NT2/D1 (cell line): ENCODE results near the gene ELMO1.

Experiments used
- DNase-seq: peaks from one replicate; pipeline ENCODE4 v3.0.0-alpha.2; 2011; ENCODE audit warnings: low read depth, low spot score
- H3K27me3 ChIP-seq: 2 replicates; pipeline ENCODE4 v1.6.0; 2011; ENCODE audit warnings: mild to moderate bottlenecking; ENCODE audit not compliant: insufficient read length, insufficient read depth
- H3K36me3 ChIP-seq: 2 replicates; pipeline ENCODE4 v1.6.1; 2011; ENCODE audit warnings: mild to moderate bottlenecking, low read length, mixed read lengths; ENCODE audit not compliant: insufficient read depth, insufficient read length
- H3K4me1 ChIP-seq: 2 replicates; pipeline ENCODE4 v1.5.1; 2011; ENCODE audit not compliant: insufficient read depth, insufficient read length
- H3K4me3 ChIP-seq: 2 replicates; pipeline ENCODE4 v1.5.1; 2011; ENCODE audit warnings: low read depth; ENCODE audit not compliant: insufficient read length
- H3K9ac ChIP-seq: 2 replicates; pipeline ENCODE4 v1.6.0; 2011; ENCODE audit warnings: low read depth; ENCODE audit not compliant: insufficient read length
- H3K9me3 ChIP-seq: 2 replicates; pipeline ENCODE4 v1.5.1; 2011; ENCODE audit warnings: mild to moderate bottlenecking, low read length; ENCODE audit not compliant: insufficient read depth
- SUZ12 ChIP-seq: IDR thresholded peaks from 2 replicates; pipeline ENCODE4 v1.6.1; 2011; ENCODE audit not compliant: insufficient read length, insufficient read depth; ENCODE audit errors: extremely low read depth
- YY1 ChIP-seq: IDR thresholded peaks from 2 replicates; pipeline ENCODE4 v1.6.1; 2011; ENCODE audit not compliant: insufficient read length, insufficient read depth
- ZNF274 ChIP-seq: IDR thresholded peaks from 2 replicates; pipeline ENCODE4 v1.6.1; 2011; ENCODE audit warnings: mild to moderate bottlenecking, low read depth, low read length

ELMO1 gene

GRCh38 chr7:37448636-37449361 is at the start of gene ELMO1:
Gene ELMO1, minus strand, starts transcription at chr7:37448864. Its CDS starts 106,174 bp downstream, at chr7:37342690.
- peak within 1 kb of the TSS; percentile 84 for H3K4me3 ChIP-seq
- peaks cover 22% of the 10 kb centered on the region for H3K27me3 ChIP-seq
- peak; percentile 87 for DNase-seq
- H3K9ac ChIP-seq, result peak within 1 kb of the TSS; percentile 90
- H3K4me1 ChIP-seq, result no peaks in the 10 kb centered on the region
- no peaks in the 10 kb centered on the region for H3K9me3 ChIP-seq
- H3K36me3 ChIP-seq, result no peaks in the 10 kb centered on the region
- no peak for TF ChIP-seq ZNF274
- TF ChIP-seq SUZ12, result no peak
- TF ChIP-seq YY1, result no peak

GRCh38 chr7:37497576-37497975 is 48.9 kb upstream of the ELMO1 start:
- Histone ChIP-seq H3K4me1 (no peaks in the 10 kb centered on the region), H3K36me3 (no peaks in the 10 kb centered on the region), H3K9ac (no peak overlapping the region), H3K27me3 (no peaks in the 10 kb centered on the region), H3K9me3 (0 out of 2 replicates have a peak, but pooled peaks cover under 1% of the 10 kb centered on the region), H3K4me3 (no peak overlapping the region)
- no peak for DNase-seq
- TF ChIP-seq ZNF274, result no peak
- TF ChIP-seq YY1, result no peak
- TF ChIP-seq SUZ12, result no peak

GRCh38 chr7:37495574-37496184 is 47.0 kb upstream of the ELMO1 start:
- DNase-seq, result no peak
- H3K9ac ChIP-seq, result no peak overlapping the region
- no peaks in the 10 kb centered on the region for H3K27me3 ChIP-seq

DNA sequence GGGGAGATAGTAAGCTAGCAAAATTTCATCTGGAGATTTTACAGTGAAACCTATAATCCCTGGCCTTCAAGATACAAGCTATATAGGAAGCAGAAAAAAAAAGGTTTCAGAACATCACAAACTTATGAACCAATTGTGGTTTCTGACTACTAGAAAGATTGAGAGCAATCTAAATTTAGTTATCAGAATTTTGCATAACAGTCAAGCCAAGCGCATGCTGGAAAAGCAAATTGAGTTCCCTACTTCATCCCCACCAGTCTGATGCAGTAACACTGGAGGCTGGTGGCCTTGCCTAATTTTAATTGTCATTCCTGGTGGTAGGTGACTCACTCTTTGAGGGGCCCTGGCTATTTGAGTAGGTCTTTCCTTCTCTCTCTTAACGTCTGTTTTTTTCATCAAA is 46.3 kb upstream of the ELMO1 start:
- Histone ChIP-seq H3K36me3 (no peaks in the 10 kb centered on the region), H3K4me3 (no peak overlapping the region), H3K9ac (no peak overlapping the region), H3K27me3 (no peaks in the 10 kb centered on the region), H3K4me1 (no peaks in the 10 kb centered on the region), H3K9me3 (peaks cover 19% of the 10 kb centered on the region)
- no peak for TF ChIP-seq YY1
- no peak for TF ChIP-seq SUZ12
- TF ChIP-seq ZNF274, result no peak
- no peak for DNase-seq

More at GRCh38 chr7:37495574-37496184, 47.0 kb upstream of the ELMO1 start:
- Histone ChIP-seq H3K36me3 (no peaks in the 10 kb centered on the region), H3K9me3 (peaks cover 12% of the 10 kb centered on the region; the same call in 1 of the 2 replicates), H3K4me3 (no peak overlapping the region), H3K4me1 (no peaks in the 10 kb centered on the region)
- TF ChIP-seq ZNF274 (no peak), SUZ12 (no peak), YY1 (no peak)

GRCh38 chr7:37493810-37494209 is 45.1 kb upstream of the ELMO1 start:
- H3K9me3 ChIP-seq, result peaks cover 29% of the 10 kb centered on the region

GRCh38 chr7:37493123-37493522 is 44.5 kb upstream of the ELMO1 start:
- H3K9ac ChIP-seq, result no peak overlapping the region
- no peaks in the 10 kb centered on the region for H3K27me3 ChIP-seq
- no peak for DNase-seq
- H3K9me3 ChIP-seq, result peaks cover 35% of the 10 kb centered on the region
- TF ChIP-seq YY1 (no peak), ZNF274 (no peak), SUZ12 (no peak)
- H3K4me3 ChIP-seq, result no peak overlapping the region
- no peaks in the 10 kb centered on the region for H3K4me1 ChIP-seq
- no peaks in the 10 kb centered on the region for H3K36me3 ChIP-seq

More at GRCh38 chr7:37493810-37494209, 45.1 kb upstream of the ELMO1 start:
- H3K4me1 ChIP-seq, result no peaks in the 10 kb centered on the region
- H3K27me3 ChIP-seq, result no peaks in the 10 kb centered on the region
- H3K36me3 ChIP-seq, result no peaks in the 10 kb centered on the region
- H3K4me3 ChIP-seq, result no peak overlapping the region
- no peak overlapping the region for H3K9ac ChIP-seq
- no peak for TF ChIP-seq SUZ12
- no peak for TF ChIP-seq YY1
- TF ChIP-seq ZNF274, result no peak
- no peak for DNase-seq
